ENCODE measurements around the gene FGF14. TPM values are rescaled to one million over a fixed set of nuclear protein-coding genes. Genes with fewer than 3 reads are reported as not detected.

Gene FGF14
- total and polyA plus RNA-seq, 2 of the 4 experiments (the other 2 are of a cell fraction), result under 0.01 TPM; not detected in 1

GRCh38 chr13:102128216-102128810, 273.5 kb downstream of the FGF14 start:
- H3K9me3 ChIP-seq (ENCODE audit: control insufficient read depth, insufficient read depth, low read length), result no peaks in the 10 kb centered on the region
- no peaks in the 10 kb centered on the region for H3K27me3 ChIP-seq (ENCODE audit: control insufficient read depth, insufficient read depth, low read length)
- no peak overlapping the region for H2AK9ac ChIP-seq (replicated peaks; ENCODE audit: low read depth, low read length, poor library complexity)
- no peak overlapping the region for H3K27ac ChIP-seq (ENCODE audit: insufficient read depth, low read length)
- ATAC-seq (ENCODE audit: low read depth), result peak; percentile 35
- no TSS peak for BruUV-seq (replicated peaks)
- ChIA-PET CTCF (no interaction called here), POLR2A (ENCODE audit: unreplicated experiment) (no interaction called here)
- H3K4me2 ChIP-seq (ENCODE audit: low read depth, low read length), result no peak overlapping the region
- H3K4me1 ChIP-seq (ENCODE audit: control insufficient read depth, insufficient read depth, low read length), result no peaks in the 10 kb centered on the region
- H4K20me1 ChIP-seq (ENCODE audit: insufficient read depth, low read length), result no peaks in the 10 kb centered on the region
- H3K23ac ChIP-seq (ENCODE audit: low read depth, low read length), result no peak overlapping the region
- no CpG with 5 or more reads among the region's 4 CpGs for WGBS, 2 experiments (ENCODE audit: extremely low coverage in 2 of 2, insufficient read length in 1 of 2)
- H3K9me1 ChIP-seq (ENCODE audit: insufficient read depth, low read length), result no peaks in the 10 kb centered on the region
- H3K56ac ChIP-seq (ENCODE audit: extremely low read depth, insufficient read depth, low read length), result no peak overlapping the region
- in situ Hi-C loops (cut with MboI; ENCODE audit: low sequenced_read_pairs) (loop anchor here (25.0 kb wide), 2 partner anchors 334 to 991 kb away; no protein-coding TSS in a partner anchor), intact Hi-C loops (cut with micrococcal nuclease) (no loop called here), dilution Hi-C loops (cut with HindIII; ENCODE audit: low sequenced_read_pairs, unreplicated experiment) (no loop called here)
- H2AK5ac ChIP-seq (ENCODE audit: low read depth, low read length), result no peak overlapping the region
- no peak overlapping the region for H3K18ac ChIP-seq (ENCODE audit: low read depth, low read length)
- no peak overlapping the region for H2BK120ac ChIP-seq (ENCODE audit: low read depth, low read length)
- H4K8ac ChIP-seq (ENCODE audit: low read depth in 2 of 2, low read length in 2 of 2), result no peak overlapping the region
- no peak overlapping the region for H4K5ac ChIP-seq (ENCODE audit: low read depth, low read length)
- H2AFZ ChIP-seq (replicated peaks; ENCODE audit: low read length, poor library complexity), result no peak overlapping the region
- H2BK15ac ChIP-seq (ENCODE audit: low read depth, low read length), result no peak overlapping the region
- H3K14ac ChIP-seq (replicated peaks; ENCODE audit: low read depth, low read length), result no peak overlapping the region
- no peak overlapping the region for H3K4me3 ChIP-seq (ENCODE audit: insufficient read depth, low read depth, low read length)
- H3K9ac ChIP-seq (ENCODE audit: low read depth, low read length), result no peak overlapping the region
- TF ChIP-seq SMC3 (IDR thresholded peaks at IDR 0.05; ENCODE audit: low read depth, low read length) (no peak), CEBPB (IDR thresholded peaks at IDR 0.05; ENCODE audit: low read depth, low read length) (no peak), MXI1 (IDR thresholded peaks at IDR 0.05; ENCODE audit: borderline replicate concordance, low read depth, low read length) (no peak), RFX5 (IDR thresholded peaks at IDR 0.05; ENCODE audit: low read depth, low read length) (no peak), BHLHE40 (IDR thresholded peaks at IDR 0.05; ENCODE audit: low read depth, low read length) (no peak), RCOR1 (IDR thresholded peaks at IDR 0.05; ENCODE audit: insufficient replicate concordance, low read length) (no peak), RAD21 (IDR thresholded peaks at IDR 0.05; ENCODE audit: low read length) (no peak), MAFK (IDR thresholded peaks at IDR 0.05; ENCODE audit: low read depth, low read length) (no peak), USF2 (IDR thresholded peaks at IDR 0.05; ENCODE audit: low read depth, low read length) (no peak), MAZ (IDR thresholded peaks at IDR 0.05; ENCODE audit: borderline replicate concordance, low read depth, low read length) (no peak), CTCF (conservative IDR thresholded peaks at IDR 0.05; ENCODE audit: low read depth, low read length) (no peak), CHD1 (IDR thresholded peaks at IDR 0.05; ENCODE audit: low read depth, low read length) (no peak), FOS (IDR thresholded peaks at IDR 0.05; ENCODE audit: low read depth, low read length) (no peak), NFE2L2 (IDR thresholded peaks at IDR 0.05; ENCODE audit: low read depth, low read length) (no peak), ELK1 (IDR thresholded peaks at IDR 0.05; ENCODE audit: borderline replicate concordance, low read depth, low read length) (no peak), POLR2A (IDR thresholded peaks at IDR 0.05; ENCODE audit: low read depth, low read length) (no peak)
- H4K91ac ChIP-seq (ENCODE audit: insufficient read depth, low read depth, low read length), result no peak overlapping the region
- no peak overlapping the region for H2BK20ac ChIP-seq (ENCODE audit: low read depth, low read length)
- no peaks in the 10 kb centered on the region for H3K36me3 ChIP-seq (ENCODE audit: control insufficient read depth, insufficient read depth, low read length)
- H2BK5ac ChIP-seq (ENCODE audit: low read depth, low read length, poor library complexity, severe bottlenecking), result no peak overlapping the region
- no peaks in the 10 kb centered on the region for H3K79me1 ChIP-seq (ENCODE audit: low read depth in 1 of 2, low read length in 2 of 2)
- DNase-seq, result peak; percentile 42
- H3K4ac ChIP-seq (ENCODE audit: low read depth, low read length), result no peak overlapping the region

Data from IMR-90 (cell line).